ENCODE measurements around the gene CASP7. TPM values are rescaled to one million over a fixed set of nuclear protein-coding genes. Genes with fewer than 3 reads are reported as not detected.
A peak's percentile ranks its signal among the peaks of the same experiment; 100 is the strongest.
"Not testable (repeated sequence)": the region's sequence is repeated elsewhere in the genome, so short reads cannot be mapped to it uniquely, and the experiment has no call there.

The CASP7 gene
- 10 to 100 TPM; 25.8 to 33.3 (median 28.8) TPM for polyA plus RNA-seq (ENCODE audit: insufficient read length in 3 of 3)

- DNase-seq (ENCODE audit: low read depth in 3 of 3, low spot score in 2 of 3) = peak; percentile 70 to 79 (median 73)
Observed at GRCh38 chr10:113679463-113680189, at the start of gene CASP7. TSS of gene CASP7 (plus strand) at chr10:113679912. CDS start at chr10:113697494, 17,582 bp downstream.

DNA sequence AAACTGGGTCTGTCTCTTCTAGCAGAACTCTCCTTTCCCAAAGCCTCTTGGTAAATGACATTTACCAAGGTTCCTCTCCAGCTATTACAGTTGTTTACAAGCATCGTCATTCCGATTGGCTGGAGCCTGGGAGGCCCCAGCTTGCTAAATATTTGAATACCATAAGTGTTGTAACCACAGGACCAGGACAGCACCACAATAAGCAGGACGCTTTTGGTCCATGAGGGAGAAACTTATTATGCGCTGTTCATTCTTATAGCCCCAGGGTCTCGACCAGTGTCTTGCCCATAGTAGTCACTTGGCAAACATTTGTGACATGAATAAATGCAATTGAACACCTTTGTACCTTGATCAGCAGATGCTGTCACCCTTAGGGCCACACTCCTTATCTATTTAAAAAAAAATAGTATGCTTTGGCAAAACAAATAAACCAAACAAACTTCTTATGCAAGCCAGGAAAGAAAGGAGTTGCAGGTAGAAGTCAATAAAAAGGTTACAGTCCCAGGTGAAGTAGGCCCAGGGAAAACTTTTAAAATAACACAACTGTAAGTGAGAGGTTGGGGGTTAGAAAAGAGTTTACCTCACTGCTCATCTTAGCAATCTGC, 48.7 kb upstream of the CASP7 start:
- DNase-seq (ENCODE audit: low read depth in 3 of 3, low spot score in 2 of 3) = no peak

- no peak for DNase-seq (ENCODE audit: low read depth in 3 of 3, low spot score in 2 of 3)
Observed at GRCh38 chr10:113631684-113632367, 47.9 kb upstream of the CASP7 start.

GRCh38 chr10:113639966-113640365, 39.7 kb upstream of the CASP7 start:
- DNase-seq (ENCODE audit: low read depth in 3 of 3, low spot score in 2 of 3) = no peak

- DNase-seq (ENCODE audit: low read depth in 3 of 3, low spot score in 2 of 3) = no peak
Observed at GRCh38 chr10:113641702-113642101, 38.0 kb upstream of the CASP7 start.

GRCh38 chr10:113643183-113643582, 36.5 kb upstream of the CASP7 start:
- DNase-seq (ENCODE audit: low read depth in 3 of 3, low spot score in 2 of 3) = no peak

DNA sequence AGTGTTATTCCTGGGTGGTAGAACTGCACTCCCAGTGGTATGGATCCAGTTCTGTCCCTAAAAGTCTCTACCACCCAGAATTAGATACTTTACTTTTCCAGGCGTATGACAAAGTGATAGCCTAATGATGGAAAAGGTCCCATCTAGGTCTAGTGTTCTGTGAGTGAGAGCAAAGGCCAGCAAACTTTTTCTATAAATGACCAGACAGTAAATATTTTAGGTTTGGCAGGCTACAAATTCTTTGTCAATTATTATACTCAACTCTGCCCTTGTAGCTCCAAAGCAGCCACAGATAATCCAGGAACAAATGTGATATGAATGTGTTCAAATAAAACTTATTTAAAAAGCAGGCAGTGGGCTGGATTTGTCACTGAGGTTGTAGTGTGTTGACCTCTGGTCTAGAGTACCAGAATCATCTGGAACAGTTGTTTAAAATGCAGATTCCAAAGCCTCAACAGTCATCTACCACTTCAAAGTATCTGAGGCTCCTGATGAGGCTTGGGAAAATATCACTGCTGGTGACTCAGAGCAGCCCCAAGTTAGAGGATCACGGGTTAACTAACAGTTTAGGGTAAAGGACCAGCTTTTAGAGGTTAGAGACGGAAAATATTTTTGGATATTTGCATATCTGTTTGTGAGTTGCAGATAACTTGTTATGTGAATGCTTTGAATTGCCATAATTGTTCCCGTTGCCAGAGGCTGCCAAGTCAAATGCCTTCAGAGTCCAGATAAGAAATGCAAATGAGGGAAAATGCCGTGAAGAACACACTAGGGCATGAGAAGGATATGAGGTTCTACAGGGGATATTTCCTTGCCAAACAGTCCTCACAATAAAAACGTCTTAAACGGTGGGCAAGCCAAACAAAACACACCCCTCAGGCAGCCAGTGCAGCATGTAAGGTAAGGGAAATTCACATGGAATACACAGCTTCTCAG, 35.3 kb upstream of the CASP7 start:
- DNase-seq (ENCODE audit: low read depth in 3 of 3, low spot score in 2 of 3) = no peak

DNA sequence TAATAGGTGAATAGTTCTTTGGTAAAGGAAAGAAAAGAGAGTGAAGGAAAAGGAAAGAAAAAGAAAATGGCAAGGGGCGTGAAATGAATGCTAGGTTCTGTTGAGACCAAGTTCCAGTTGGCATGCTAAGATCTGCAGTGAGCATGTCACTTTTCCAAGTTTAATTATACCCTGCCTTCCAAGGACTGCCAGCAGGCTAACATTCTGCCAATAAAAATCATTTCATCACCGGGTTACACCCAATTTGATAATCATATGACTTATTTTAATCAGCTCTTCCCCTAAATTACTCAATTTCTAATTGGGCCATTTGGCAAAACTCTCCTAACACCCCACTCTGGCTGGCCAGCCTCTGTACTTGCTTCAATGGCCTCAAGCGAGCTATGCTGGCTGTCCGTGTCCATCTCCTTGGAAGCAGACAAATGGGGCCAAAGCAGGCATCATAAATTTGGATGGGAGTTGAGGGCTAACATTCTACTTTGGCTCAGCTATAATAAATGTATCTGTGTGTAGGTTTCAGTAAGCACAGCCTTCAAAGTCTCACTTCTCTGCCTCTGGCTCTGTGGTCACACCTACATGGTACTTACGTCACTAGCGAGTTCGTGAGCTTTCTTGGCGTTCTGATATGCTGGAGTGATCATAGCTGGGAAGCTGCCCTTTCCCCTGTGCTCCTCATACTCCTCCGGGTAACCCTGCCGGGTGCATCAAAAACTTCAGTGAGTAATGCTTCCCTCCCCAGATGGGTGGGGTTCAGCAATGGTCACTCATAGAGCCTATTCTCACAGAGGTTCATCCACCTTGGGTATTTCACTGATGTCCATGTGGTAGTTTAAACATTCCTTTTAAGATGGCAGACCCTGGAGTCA, 33.1 kb upstream of the CASP7 start:
- no peak for DNase-seq (ENCODE audit: low read depth in 3 of 3, low spot score in 2 of 3)

GRCh38 chr10:113647812-113648211, 31.9 kb upstream of the CASP7 start:
- DNase-seq (ENCODE audit: low read depth in 3 of 3, low spot score in 2 of 3) = no peak

DNA sequence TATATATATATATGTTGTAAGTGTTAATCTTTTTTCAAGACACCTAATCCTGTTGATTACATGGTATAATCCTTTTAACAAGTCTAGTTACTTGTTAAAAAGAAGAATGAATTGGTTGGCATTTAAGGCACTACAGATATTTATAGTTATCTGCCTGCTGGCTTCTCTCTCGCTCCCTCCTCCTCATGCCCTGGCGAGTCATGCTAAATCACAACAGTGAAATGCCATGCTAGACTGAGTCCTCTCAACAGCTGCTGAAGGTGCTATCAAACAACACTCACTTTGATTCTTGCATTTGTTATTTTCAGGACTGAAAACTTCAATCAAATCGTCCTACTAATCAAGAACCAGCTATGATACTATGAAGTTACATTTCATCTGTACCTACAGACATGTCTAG, 31.2 kb upstream of the CASP7 start:
- DNase-seq (ENCODE audit: low read depth in 3 of 3, low spot score in 2 of 3) = no peak

GRCh38 chr10:113650172-113650571, 29.5 kb upstream of the CASP7 start:
- no peak for DNase-seq (ENCODE audit: low read depth in 3 of 3, low spot score in 2 of 3)

DNA sequence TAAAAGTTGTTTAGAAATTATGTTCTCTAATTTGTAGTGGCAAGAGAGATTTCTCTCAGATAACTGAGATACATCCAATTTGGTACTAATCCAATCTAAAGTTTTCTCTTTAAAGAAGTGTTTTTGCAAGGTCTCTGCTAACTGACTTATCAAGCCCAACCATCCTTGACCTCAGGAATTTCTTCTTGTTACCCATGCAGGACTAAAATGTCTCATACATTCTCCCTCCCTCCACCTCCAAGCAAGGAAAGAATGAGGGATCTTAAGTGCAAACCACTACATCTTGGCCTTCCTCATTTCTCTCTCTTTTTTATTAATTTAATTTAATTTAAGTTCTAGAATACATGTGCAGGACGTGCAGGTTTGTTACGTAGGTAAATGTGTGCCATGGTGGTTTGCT, 28.7 kb upstream of the CASP7 start:
- no peak for DNase-seq (ENCODE audit: low read depth in 3 of 3, low spot score in 2 of 3)

GRCh38 chr10:113651898-113652297, 27.8 kb upstream of the CASP7 start:
- no peak for DNase-seq (ENCODE audit: low read depth in 3 of 3, low spot score in 2 of 3)

GRCh38 chr10:113652456-113652855, 27.3 kb upstream of the CASP7 start:
- not testable (repeated sequence) for DNase-seq (ENCODE audit: low read depth in 3 of 3, low spot score in 2 of 3)

DNA sequence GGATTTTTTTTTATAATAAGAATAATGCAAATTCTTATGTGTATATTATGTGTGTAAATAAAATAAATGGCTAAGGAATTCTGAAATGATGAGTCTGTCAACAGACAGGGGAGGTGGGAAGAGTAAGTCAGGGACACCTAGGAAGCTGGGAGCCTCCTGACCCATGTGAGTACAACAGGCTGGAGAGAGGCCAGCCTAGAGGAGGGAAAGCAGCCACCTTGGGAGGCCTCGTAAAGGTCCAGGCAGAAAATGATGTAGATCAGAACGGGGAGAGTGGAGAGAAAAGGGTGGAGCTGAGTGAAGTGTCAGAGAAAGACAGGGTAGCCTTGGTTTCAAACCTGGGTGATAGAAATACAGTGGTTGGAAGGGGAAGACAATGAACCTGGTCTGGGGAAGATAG, 22.8 kb upstream of the CASP7 start:
- DNase-seq (ENCODE audit: low read depth in 3 of 3, low spot score in 2 of 3) = no peak

- DNase-seq (ENCODE audit: low read depth in 3 of 3, low spot score in 2 of 3) = no peak
Observed at GRCh38 chr10:113657544-113657943, 22.2 kb upstream of the CASP7 start.

GRCh38 chr10:113661332-113661731, 18.4 kb upstream of the CASP7 start:
- DNase-seq (ENCODE audit: low read depth in 3 of 3, low spot score in 2 of 3) = no peak

DNA sequence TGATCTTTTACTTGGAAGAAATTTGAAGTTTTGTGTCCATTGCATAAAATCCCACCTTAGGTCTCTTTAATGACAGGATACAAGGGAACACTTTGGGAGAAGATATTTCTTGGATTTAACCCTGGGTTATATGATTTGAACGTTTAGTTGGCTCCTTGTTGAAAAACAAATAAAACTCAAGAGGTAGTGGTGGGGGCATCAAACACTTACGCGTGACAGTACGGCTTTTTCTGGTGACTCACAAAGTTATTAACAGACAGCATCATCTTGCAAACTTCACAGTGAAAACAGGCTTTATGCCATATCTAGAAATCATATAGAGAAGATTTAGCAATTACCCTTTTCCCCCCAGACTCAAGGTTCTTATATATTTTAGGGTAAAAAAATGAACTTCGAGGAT, 16.6 kb upstream of the CASP7 start:
- no peak for DNase-seq (ENCODE audit: low read depth in 3 of 3, low spot score in 2 of 3)

DNA sequence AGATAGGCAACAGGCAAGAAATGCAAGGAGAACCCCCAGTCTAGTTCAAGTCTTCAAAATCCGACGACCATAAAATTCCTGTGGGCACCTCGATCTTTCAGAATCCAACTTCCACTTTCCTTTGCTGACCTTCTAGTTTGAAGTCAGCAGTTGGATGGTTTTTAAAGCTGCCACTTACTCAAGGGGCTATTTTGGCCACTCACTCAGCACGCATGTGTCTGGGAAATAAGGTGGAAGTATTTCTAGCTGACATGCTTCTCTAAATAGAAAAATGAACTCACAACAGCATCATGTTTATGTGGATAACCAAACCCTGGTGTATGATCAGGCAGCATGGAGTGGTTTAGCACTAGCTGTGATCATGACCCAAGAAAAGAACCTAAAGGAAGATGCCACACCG, 15.8 kb upstream of the CASP7 start, which contains the start of gene NRAP:
NRAP (minus strand) TSS at position 134 of the 400 bp plus-strand sequence. CDS start 159 bp downstream, outside the sequence.
- no peak for DNase-seq (ENCODE audit: low read depth in 3 of 3, low spot score in 2 of 3)

- no peak for DNase-seq (ENCODE audit: low read depth in 3 of 3, low spot score in 2 of 3)
Observed at GRCh38 chr10:113665352-113665751, 14.4 kb upstream of the CASP7 start.
